KMS-11 (cell line): ENCODE data around the gene GPBP1L1.

ENCODE experiments used
- H2AFZ ChIP-seq: fragments of 200-600 bp; sonication (generic); 2 replicates; pipeline ENCODE4 v1.6.1; 2016; ENCODE audit warnings: antibody characterized with exemption, mixed run types, low read depth
- H3K27ac ChIP-seq: fragments of 200-600 bp; sonication (generic); 2 replicates; pipeline ENCODE4 v1.6.1; 2016; ENCODE audit warnings: mild to moderate bottlenecking, mixed run types
- H3K27me3 ChIP-seq: fragments of 200-600 bp; sonication (generic); 2 replicates; pipeline ENCODE4 v1.6.1; 2017; ENCODE audit warnings: mild to moderate bottlenecking, low read depth, mixed run types, moderate library complexity; ENCODE audit not compliant: insufficient read depth
- H3K36me3 ChIP-seq: fragments of 200-600 bp; sonication (generic); 2 replicates; pipeline ENCODE4 v1.6.1; 2017; ENCODE audit warnings: mild to moderate bottlenecking, mixed run types; ENCODE audit not compliant: insufficient read depth
- H3K4me1 ChIP-seq: fragments of 200-600 bp; sonication (generic); 2 replicates; pipeline ENCODE4 v1.6.1; 2016; ENCODE audit warnings: mild to moderate bottlenecking, low read depth, mixed run types; ENCODE audit not compliant: poor library complexity, severe bottlenecking
- H3K4me2 ChIP-seq: fragments of 200-600 bp; sonication (generic); 2 replicates; pipeline ENCODE4 v1.7.0; 2016; ENCODE audit warnings: mild to moderate bottlenecking, mixed run types
- H3K4me3 ChIP-seq: fragments of 200-600 bp; sonication (generic); IDR thresholded peaks from 2 replicates; pipeline ENCODE4 v1.6.1; 2017; ENCODE audit warnings: low read depth, low read length, mixed read lengths; ENCODE audit not compliant: insufficient read depth
- H3K79me2 ChIP-seq: fragments of 200-600 bp; sonication (generic); 2 replicates; pipeline ENCODE4 v1.6.1; 2016; ENCODE audit warnings: low read depth, mixed run types; ENCODE audit not compliant: insufficient read depth
- H3K9ac ChIP-seq: fragments of 200-600 bp; sonication (generic); 2 replicates; pipeline ENCODE4 v1.6.1; 2016; ENCODE audit warnings: mild to moderate bottlenecking, mixed run types
- H4K20me1 ChIP-seq: fragments of 200-600 bp; sonication (generic); 2 replicates; pipeline ENCODE4 v1.6.1; 2016; ENCODE audit warnings: mild to moderate bottlenecking, mixed run types; ENCODE audit not compliant: insufficient read depth
- CTCF ChIP-seq: fragments of 200-600 bp; sonication (generic); conservative IDR thresholded peaks from 2 replicates; pipeline ENCODE4 v1.6.1; 2017; ENCODE audit warnings: low read depth, mild to moderate bottlenecking, antibody characterized with exemption, low read length, moderate library complexity, mixed read lengths

The GPBP1L1 gene

GRCh38 chr1:45621501-45621836, 64.9 kb downstream of the GPBP1L1 start:
- Histone ChIP-seq H3K79me2 (no peaks in the 10 kb centered on the region), H3K27ac (no peak overlapping the region; the same call in 1 of the 2 replicates), H4K20me1 (no peaks in the 10 kb centered on the region), H3K4me3 (no peak overlapping the region), H3K4me2 (no peak overlapping the region), H3K36me3 (no peaks in the 10 kb centered on the region; the same call in 1 of the 2 replicates), H3K9ac (no peak overlapping the region), H2AFZ (no peak overlapping the region), H3K27me3 (no peaks in the 10 kb centered on the region), H3K4me1 (no peaks in the 10 kb centered on the region)
- TF ChIP-seq CTCF, result no peak

GRCh38 chr1:45620588-45621500, 65.5 kb downstream of the GPBP1L1 start:
- Histone ChIP-seq H3K9ac (no peak overlapping the region), H2AFZ (no peak overlapping the region), H3K4me2 (no peak overlapping the region), H3K27me3 (no peaks in the 10 kb centered on the region), H3K36me3 (peaks cover 4% of the 10 kb centered on the region; the same call in 1 of the 2 replicates), H3K4me3 (no peak overlapping the region), H3K27ac (no peak overlapping the region; the same call in 1 of the 2 replicates), H4K20me1 (no peaks in the 10 kb centered on the region), H3K4me1 (no peaks in the 10 kb centered on the region), H3K79me2 (no peaks in the 10 kb centered on the region)
- TF ChIP-seq CTCF, result no peak

GRCh38 chr1:45619149-45619921, 67.0 kb downstream of the GPBP1L1 start:
- Histone ChIP-seq H3K27ac (no peak overlapping the region), H3K4me3 (no peak overlapping the region), H3K36me3 (peaks cover 13% of the 10 kb centered on the region; the same call in 1 of the 2 replicates), H3K9ac (no peak overlapping the region), H3K27me3 (no peaks in the 10 kb centered on the region), H4K20me1 (no peaks in the 10 kb centered on the region), H3K4me2 (no peak overlapping the region), H3K79me2 (no peaks in the 10 kb centered on the region), H2AFZ (no peak overlapping the region), H3K4me1 (no peaks in the 10 kb centered on the region)
- TF ChIP-seq CTCF, result no peak

DNA sequence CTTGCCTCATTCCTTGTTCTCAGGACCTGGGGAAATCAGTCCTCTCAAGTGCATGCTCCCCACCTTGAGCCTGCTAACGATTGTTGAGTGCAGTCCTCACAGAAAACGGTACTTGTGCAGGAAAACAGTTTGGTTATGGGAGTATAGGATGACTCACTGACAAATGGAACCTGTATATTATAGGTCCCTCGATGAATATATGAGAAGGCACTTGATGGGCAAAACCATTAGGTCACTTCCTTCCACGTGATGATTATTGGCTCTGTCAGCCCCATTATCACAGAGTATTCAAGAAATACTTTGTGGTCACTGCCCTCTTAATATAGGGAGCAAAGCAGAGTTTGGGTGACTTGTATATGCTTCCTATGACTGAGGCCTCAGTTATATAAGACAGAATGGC, 68.7 kb downstream of the GPBP1L1 start:
- no peak overlapping the region for H3K4me2 ChIP-seq

More for the DNA sequence above, 68.7 kb downstream of the GPBP1L1 start:
- H4K20me1 ChIP-seq, result no peaks in the 10 kb centered on the region
- H2AFZ ChIP-seq, result no peak overlapping the region
- H3K27ac ChIP-seq, result no peak overlapping the region
- no peaks in the 10 kb centered on the region for H3K27me3 ChIP-seq
- H3K9ac ChIP-seq, result no peak overlapping the region
- H3K36me3 ChIP-seq, result peaks cover 20% of the 10 kb centered on the region; the same call in 1 of the 2 replicates
- no peak for TF ChIP-seq CTCF
- no peak overlapping the region for H3K4me3 ChIP-seq
- no peaks in the 10 kb centered on the region; the same call in 1 of the 2 replicates for H3K79me2 ChIP-seq
- no peaks in the 10 kb centered on the region for H3K4me1 ChIP-seq
